ENCODE results near the gene DEGS2. TPM values are rescaled to one million over a fixed set of nuclear protein-coding genes. Genes with fewer than 3 reads are reported as not detected.
A peak's percentile ranks its signal among the peaks of the same experiment; 100 is the strongest.
"Not testable (repeated sequence)": the region's sequence is repeated elsewhere in the genome, so short reads cannot be mapped to it uniquely, and the experiment has no call there.

Gene DEGS2
- polyA plus RNA-seq, 2 of the 4 experiments (the other 2 are of a cell fraction): 0.93 to 2.3 TPM

DNA sequence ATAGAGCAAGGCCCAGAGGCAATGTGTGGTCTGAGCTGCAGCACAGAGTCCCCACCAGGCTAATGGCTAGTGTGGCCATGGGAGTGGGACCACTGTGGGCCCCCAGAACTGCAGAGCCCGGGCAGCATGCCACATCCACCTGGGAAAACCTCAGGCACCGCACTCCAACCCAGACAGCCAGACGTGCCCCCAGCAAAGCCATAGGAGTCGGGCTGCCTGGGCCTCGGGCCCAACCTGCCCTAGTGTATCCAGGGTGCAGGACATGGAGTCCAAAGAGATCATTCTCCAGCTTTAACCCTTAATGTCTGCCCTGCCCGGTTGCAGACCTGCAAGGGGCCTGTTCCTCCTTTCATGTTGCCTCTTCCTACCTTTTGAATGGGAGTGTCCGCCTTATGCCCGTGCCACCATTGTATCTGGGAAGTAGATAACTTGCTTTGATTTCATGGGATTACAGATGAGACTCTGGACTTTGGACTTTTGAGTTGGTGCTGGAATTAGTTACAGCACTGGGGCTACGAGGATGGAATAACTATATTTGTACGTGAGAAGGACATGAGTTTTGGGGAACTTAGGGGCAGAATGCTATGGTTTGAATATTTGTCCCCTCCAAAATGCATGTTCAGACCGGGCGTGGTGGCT, 29.1 kb upstream of the DEGS2 start:
- POLR2A ChIA-PET: no interaction called here
- Histone ChIP-seq H3K27ac (0 out of 6 replicates have a peak overlapping the region, but pooled peaks of 1 of the 2 experiments have one; percentile 31), H3K9me3 (no peaks in the 10 kb centered on the region), H3K4me2 (no peak overlapping the region), H3K4me3 (no peak overlapping the region), H3K4me1 (peaks cover 12% of the 10 kb centered on the region)
- FAIRE-seq (no peak), ATAC-seq (no peak), DNase-seq (ENCODE audit: low read depth in 1 of 2, low spot score in 1 of 2) (no peak)
- WGBS (ENCODE audit: missing lambda C conversion rate): 82% methylated on average over 10 of the region's 12 CpGs
- CTCF ChIA-PET: interaction anchor here (1.2 kb wide), 1 partner anchor 207 kb away, joined by 4 read pairs; no protein-coding TSS in a partner anchor
- TF ChIP-seq HOXB5 (CRISPR knock-in tag; IDR thresholded peaks at IDR 0.05): no peak

DNA sequence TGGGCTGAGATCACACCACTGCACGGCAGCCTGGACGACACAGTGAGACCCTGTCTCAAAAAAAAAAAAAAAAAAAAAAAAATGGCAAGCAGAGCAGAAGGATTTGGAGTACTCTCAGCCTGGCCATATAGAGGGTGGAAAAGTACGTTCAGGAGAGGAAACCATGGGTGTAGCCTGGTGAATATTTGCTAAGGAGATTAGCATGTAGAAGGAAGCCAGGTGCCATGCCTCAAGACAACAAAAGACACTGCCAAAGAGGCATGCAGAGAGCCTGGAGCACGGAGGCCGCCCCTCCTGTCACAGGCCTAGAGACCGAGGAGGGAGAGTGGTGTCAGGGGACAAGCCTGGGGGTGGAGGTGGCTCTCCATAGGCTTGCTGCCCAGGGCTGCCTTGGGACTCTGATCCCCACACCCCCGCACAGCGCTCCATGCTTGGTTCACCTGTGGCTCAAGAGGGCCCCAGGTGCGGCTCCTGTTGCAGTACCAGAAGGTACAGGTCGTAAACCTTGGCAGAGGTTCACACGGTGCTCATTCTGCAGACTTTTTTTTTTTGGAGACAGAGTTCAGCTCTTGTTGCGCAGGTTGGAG, 27.9 kb upstream of the DEGS2 start:
- Histone ChIP-seq H3K4me3 (no peak overlapping the region), H3K4me2 (no peak overlapping the region), H3K9me3 (no peaks in the 10 kb centered on the region), H3K4me1 (peaks cover 13% of the 10 kb centered on the region), H3K27ac (no peak overlapping the region)
- WGBS (ENCODE audit: missing lambda C conversion rate): 84% methylated on average over 12 of the region's 12 CpGs
- ATAC-seq: no peak; a peak in 2 of 6 replicates
- ChIA-PET CTCF (interaction anchor here (1.2 kb wide), 1 partner anchor 206 kb away, joined by 4 read pairs; no protein-coding TSS in a partner anchor), POLR2A (no interaction called here)
- FAIRE-seq: no peak
- TF ChIP-seq RCOR1 (IDR thresholded peaks at IDR 0.05; ENCODE audit: low read depth, low read length) (no peak), JUNB (IDR thresholded peaks at IDR 0.05) (no peak), NR3C1 (IDR thresholded peaks at IDR 0.05) (no peak), EHMT2 (IDR thresholded peaks at IDR 0.05; ENCODE audit: low read depth) (no peak)
- no peak for DNase-seq (ENCODE audit: low read depth in 1 of 2, low spot score in 1 of 2)

DNA sequence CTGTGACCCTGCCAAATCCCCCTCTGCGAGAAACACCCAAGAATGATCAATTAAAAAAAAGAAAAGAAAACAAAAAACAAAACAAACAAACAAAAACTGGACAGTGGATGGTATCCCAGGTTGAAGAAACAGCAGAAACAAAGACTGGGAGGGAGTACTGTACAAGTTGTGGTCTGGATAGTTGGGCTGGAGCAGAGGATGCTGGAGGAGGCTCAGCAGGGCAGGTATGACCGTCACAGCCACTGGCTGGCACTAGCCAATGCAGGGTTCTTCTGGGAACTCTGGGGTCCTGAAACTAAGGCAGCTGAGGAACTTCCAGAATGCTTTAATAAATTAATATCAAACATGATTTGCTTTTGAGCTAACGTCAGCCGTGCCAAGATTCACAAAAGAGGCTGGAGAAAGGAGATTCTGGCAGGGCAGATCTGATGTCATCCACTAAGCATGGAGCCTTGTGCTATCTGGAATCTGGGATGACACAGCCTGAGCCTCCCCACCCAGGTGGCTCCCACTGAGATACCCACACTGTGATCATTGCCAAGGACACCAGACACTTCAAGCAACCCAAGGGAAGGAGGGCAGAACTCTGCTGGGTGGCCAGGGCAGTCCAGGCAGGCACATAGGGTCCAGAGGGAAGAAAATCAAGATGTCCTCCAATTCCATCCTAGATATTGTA, 22.6 kb upstream of the DEGS2 start:
- peak in 1 of 2 experiments; percentile 70 for DNase-seq (ENCODE audit: low read depth in 1 of 2, low spot score in 1 of 2)
- ATAC-seq: peak; percentile 68 to 83; a peak in 5 of 6 replicates
- FAIRE-seq; H3K4me3 ChIP-seq; H3K9me3 ChIP-seq; POLR2A ChIA-PET; TF ChIP-seq FOSL2 (IDR thresholded peaks at IDR 0.05): not testable (repeated sequence)
- peak overlapping the region; percentile 11; the same call in 1 of the 3 replicates for H3K4me2 ChIP-seq
- H3K4me1 ChIP-seq: peaks cover 13% of the 10 kb centered on the region; the same call in 2 of the 3 replicates
- WGBS (ENCODE audit: missing lambda C conversion rate): 23% methylated on average over 3 of the region's 4 CpGs
- peak overlapping the region; percentile 40 to 50; a peak in 5 of 6 replicates for H3K27ac ChIP-seq
- 0 out of 5 replicates have a peak, but pooled peaks of 1 of the 2 experiments have one; percentile 26 for TF ChIP-seq JUN (IDR thresholded peaks at IDR 0.05)
- 0 out of 2 replicates have a peak, but pooled peaks have one; percentile 5 for TF ChIP-seq FOSL2 (CRISPR knock-in tag; IDR thresholded peaks at IDR 0.05)
- CTCF ChIA-PET: interaction anchor here (4.2 kb wide), 1 partner anchor 11 kb away, joined by 21 read pairs; no protein-coding TSS in a partner anchor

GRCh38 chr14:100180671-100181070, 21.2 kb upstream of the DEGS2 start:
- H3K27ac ChIP-seq; H3K4me3 ChIP-seq; CTCF ChIA-PET; DNase-seq (ENCODE audit: low read depth in 1 of 2, low spot score in 1 of 2); FAIRE-seq; POLR2A ChIA-PET; H3K4me2 ChIP-seq; ATAC-seq; H3K9me3 ChIP-seq: not testable (repeated sequence)
- no CpG with 5 or more reads among the region's 30 CpGs for WGBS (ENCODE audit: missing lambda C conversion rate)
- peaks cover 13% of the 10 kb centered on the region; the same call in 2 of the 3 replicates for H3K4me1 ChIP-seq

- ChIA-PET CTCF (interaction anchor here (1.3 to 2.4 kb wide), 3 partner anchors 14 to 197 kb away, joined by 3 to 13 read pairs (median 3); no protein-coding TSS in a partner anchor), POLR2A (interaction anchor here (1.1 kb wide), 1 partner anchor 14 kb away, joined by 4 read pairs; no protein-coding TSS in a partner anchor)
- Histone ChIP-seq H3K4me3 (no peak overlapping the region), H3K9me3 (no peaks in the 10 kb centered on the region), H3K4me1 (peaks cover 13% of the 10 kb centered on the region; the same call in 2 of the 3 replicates), H3K4me2 (no peak overlapping the region), H3K27ac (no peak overlapping the region; a peak in 2 of 6 replicates)
- ATAC-seq (no peak), FAIRE-seq (no peak), DNase-seq (ENCODE audit: low read depth in 1 of 2, low spot score in 1 of 2) (no peak)
- TF ChIP-seq PHF8 (IDR thresholded peaks at IDR 0.05; ENCODE audit: borderline replicate concordance, low read depth) (no peak), ZFP36 (IDR thresholded peaks at IDR 0.05; ENCODE audit: borderline replicate concordance, partially characterized antibody) (no peak), POLR2AphosphoS2 (conservative IDR thresholded peaks at IDR 0.05; ENCODE audit: low read length) (no peak)
- WGBS (ENCODE audit: missing lambda C conversion rate): 92% methylated on average over 5 of the region's 7 CpGs
Measured at GRCh38 chr14:100178691-100179090, 19.2 kb upstream of the DEGS2 start.

All from A549 (cell line).